ENCODE measurements around the gene MARK3.

The MARK3 gene

GRCh38 chr14:103552011-103552845, 167.0 kb downstream of the MARK3 start:
- H3K4me3 ChIP-seq (ENCODE audit: low read depth, low read length): no peak overlapping the region
- no peak for DNase-seq
- no peak overlapping the region for H3K27ac ChIP-seq
- no peak for TF ChIP-seq CTCF (IDR thresholded peaks at IDR 0.05; ENCODE audit: low read depth, low read length)
- peaks cover 4% of the 10 kb centered on the region; the same call in 1 of the 2 replicates for H3K36me3 ChIP-seq
- no peaks in the 10 kb centered on the region for H3K9me3 ChIP-seq (ENCODE audit: severe bottlenecking)
- H3K27me3 ChIP-seq (ENCODE audit: insufficient read depth, low read depth, severe bottlenecking): no peaks in the 10 kb centered on the region

DNA sequence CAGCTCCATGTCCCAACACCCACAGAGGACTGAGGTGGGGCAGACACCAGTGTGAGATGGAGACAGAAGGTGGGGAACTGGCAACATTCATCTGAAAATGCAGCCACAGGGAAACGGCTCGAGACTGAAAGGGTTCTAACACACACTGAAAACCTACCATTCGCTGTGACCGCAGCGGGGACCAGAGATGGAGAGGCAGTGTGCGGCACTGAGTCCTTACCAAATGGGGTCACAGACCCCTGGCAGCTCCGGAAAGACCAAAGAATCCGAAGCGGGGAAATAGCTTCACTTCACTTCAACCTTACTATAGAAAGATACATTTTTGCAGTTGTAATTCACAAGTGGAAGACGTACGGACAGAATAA, 167.6 kb downstream of the MARK3 start:
- Histone ChIP-seq H3K27me3 (ENCODE audit: insufficient read depth, low read depth, severe bottlenecking) (no peaks in the 10 kb centered on the region), H3K4me3 (ENCODE audit: low read depth, low read length) (no peak overlapping the region), H3K36me3 (peaks cover 9% of the 10 kb centered on the region), H3K27ac (no peak overlapping the region), H3K9me3 (ENCODE audit: severe bottlenecking) (no peaks in the 10 kb centered on the region)
- TF ChIP-seq CTCF (IDR thresholded peaks at IDR 0.05; ENCODE audit: low read depth, low read length): no peak
- DNase-seq: no peak
